Uterus (tissue), 4 donors: ENCODE measurements around the gene FFAR4. TPM values are rescaled to one million over a fixed set of nuclear protein-coding genes. Genes with fewer than 3 reads are reported as not detected.

Source experiments
- DNase-seq, 2 donors: peaks; one replicate each; pipeline ENCODE4 v3.0.0-alpha.2; 2019 to 2020
- H3K27ac ChIP-seq, 2 donors: fragments of 200-600 bp; sonication (generic); 1 replicate in 1 of 2; 2 replicates in 1 of 2; pipeline ENCODE4 v1.5.1; 2016 to 2018
- H3K27me3 ChIP-seq, 2 donors: fragments of 200-600 bp; sonication (generic); one replicate each; pipeline ENCODE4 v1.5.1; 2018 to 2019; ENCODE audit warnings: control low read depth in 1 of 2
- H3K36me3 ChIP-seq, 2 donors: fragments of 200-600 bp; sonication (generic); one replicate each; pipeline ENCODE4 v1.5.1; 2019; ENCODE audit warnings: control low read depth in 1 of 2
- H3K4me1 ChIP-seq, 2 donors: fragments of 200-600 bp; sonication (generic); one replicate each; pipeline ENCODE4 v1.5.1; 2018 to 2019; ENCODE audit warnings: control low read depth in 1 of 2
- H3K4me3 ChIP-seq, 2 donors: fragments of 200-600 bp; sonication (generic); 1 replicate in 1 of 2; 2 replicates in 1 of 2; pipeline ENCODE4 v1.5.1; 2018 to 2019; ENCODE audit warnings: mild to moderate bottlenecking in 1 of 2
- H3K9me3 ChIP-seq, 2 donors: fragments of 200-600 bp; sonication (generic); one replicate each; pipeline ENCODE4 v1.5.1; 2019; ENCODE audit warnings: control low read depth in 1 of 2
- POLR2A ChIP-seq, 2 donors: fragments of 450-650 bp; IDR thresholded peaks; one replicate each; pipeline ENCODE4 v1.6.1; 2016; ENCODE audit warnings: antibody characterized with exemption in 2 of 2, mild to moderate bottlenecking in 1 of 2, moderate library complexity in 1 of 2
- intact Hi-C: fragments of 100-400 bp; cut with DNase I; formaldehyde crosslinking; loops from one replicate; pipeline ENCODE4 v1.15.1; 2023; ENCODE audit warnings: low total_unique reads
- total RNA-seq, 4 donors: library from RNA; depleted of rRNA in 3 of 4; stranded (reverse); fragments of >200 nt in 3 of 4; gene quantifications; one replicate each; pipeline versions ENCODE4 v1.1.0 to v1.2.4, GENCODE V29; 2014 to 2023
- TF ChIP-seq, protein P1 (sequence below), 4 experiments: fragments of 200-600 bp in 2 of 4; fragments of 450-650 bp in 2 of 4; sonication (generic) in 2 of 4; IDR thresholded peaks; one replicate each; pipeline ENCODE4 v1.5.1; 2016 to 2019; ENCODE audit warnings: antibody characterized with exemption in 4 of 4, mild to moderate bottlenecking in 2 of 4, moderate library complexity in 1 of 4
- donor health status: DM: yes; HTN: yes; CAD: no.

Gene FFAR4
- total RNA-seq, 4 donors from 2014 or later: not detected

DNA sequence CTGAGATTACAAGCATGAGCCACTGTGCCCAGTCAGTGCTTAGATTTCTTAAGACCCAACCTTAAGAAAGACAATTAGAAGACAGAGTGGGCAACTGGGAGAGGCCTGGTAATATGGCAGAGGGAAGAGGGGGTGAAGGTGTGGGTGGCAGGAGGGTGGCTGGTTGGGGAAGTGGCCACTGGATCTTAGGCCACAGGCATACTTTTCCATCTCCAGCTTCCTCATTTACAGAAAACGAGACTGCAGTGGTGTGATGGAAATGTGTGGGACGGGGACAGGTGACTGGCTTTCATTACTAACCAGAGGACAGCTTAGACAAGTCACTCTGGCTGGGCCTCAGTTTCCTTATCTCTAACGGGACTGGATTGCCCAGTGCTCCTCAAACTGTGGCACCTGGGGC is 1.0 kb upstream of the FFAR4 start:
- TF ChIP-seq, protein P1, sequence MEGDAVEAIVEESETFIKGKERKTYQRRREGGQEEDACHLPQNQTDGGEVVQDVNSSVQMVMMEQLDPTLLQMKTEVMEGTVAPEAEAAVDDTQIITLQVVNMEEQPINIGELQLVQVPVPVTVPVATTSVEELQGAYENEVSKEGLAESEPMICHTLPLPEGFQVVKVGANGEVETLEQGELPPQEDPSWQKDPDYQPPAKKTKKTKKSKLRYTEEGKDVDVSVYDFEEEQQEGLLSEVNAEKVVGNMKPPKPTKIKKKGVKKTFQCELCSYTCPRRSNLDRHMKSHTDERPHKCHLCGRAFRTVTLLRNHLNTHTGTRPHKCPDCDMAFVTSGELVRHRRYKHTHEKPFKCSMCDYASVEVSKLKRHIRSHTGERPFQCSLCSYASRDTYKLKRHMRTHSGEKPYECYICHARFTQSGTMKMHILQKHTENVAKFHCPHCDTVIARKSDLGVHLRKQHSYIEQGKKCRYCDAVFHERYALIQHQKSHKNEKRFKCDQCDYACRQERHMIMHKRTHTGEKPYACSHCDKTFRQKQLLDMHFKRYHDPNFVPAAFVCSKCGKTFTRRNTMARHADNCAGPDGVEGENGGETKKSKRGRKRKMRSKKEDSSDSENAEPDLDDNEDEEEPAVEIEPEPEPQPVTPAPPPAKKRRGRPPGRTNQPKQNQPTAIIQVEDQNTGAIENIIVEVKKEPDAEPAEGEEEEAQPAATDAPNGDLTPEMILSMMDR (IDR thresholded peaks at IDR 0.05): no peak
- no peak for TF ChIP-seq POLR2A (IDR thresholded peaks at IDR 0.05)
- no peaks in the 10 kb centered on the region for H3K36me3 ChIP-seq
- no peaks in the 10 kb centered on the region for H3K9me3 ChIP-seq
- H3K27ac ChIP-seq: no peak overlapping the region
- intact Hi-C loops: no loop called here
- H3K4me3 ChIP-seq: no peak overlapping the region
- no peak for DNase-seq
- H3K27me3 ChIP-seq: peaks cover 0 to 14% of the 10 kb centered on the region in 2 donors
- no peaks in the 10 kb centered on the region for H3K4me1 ChIP-seq

DNA sequence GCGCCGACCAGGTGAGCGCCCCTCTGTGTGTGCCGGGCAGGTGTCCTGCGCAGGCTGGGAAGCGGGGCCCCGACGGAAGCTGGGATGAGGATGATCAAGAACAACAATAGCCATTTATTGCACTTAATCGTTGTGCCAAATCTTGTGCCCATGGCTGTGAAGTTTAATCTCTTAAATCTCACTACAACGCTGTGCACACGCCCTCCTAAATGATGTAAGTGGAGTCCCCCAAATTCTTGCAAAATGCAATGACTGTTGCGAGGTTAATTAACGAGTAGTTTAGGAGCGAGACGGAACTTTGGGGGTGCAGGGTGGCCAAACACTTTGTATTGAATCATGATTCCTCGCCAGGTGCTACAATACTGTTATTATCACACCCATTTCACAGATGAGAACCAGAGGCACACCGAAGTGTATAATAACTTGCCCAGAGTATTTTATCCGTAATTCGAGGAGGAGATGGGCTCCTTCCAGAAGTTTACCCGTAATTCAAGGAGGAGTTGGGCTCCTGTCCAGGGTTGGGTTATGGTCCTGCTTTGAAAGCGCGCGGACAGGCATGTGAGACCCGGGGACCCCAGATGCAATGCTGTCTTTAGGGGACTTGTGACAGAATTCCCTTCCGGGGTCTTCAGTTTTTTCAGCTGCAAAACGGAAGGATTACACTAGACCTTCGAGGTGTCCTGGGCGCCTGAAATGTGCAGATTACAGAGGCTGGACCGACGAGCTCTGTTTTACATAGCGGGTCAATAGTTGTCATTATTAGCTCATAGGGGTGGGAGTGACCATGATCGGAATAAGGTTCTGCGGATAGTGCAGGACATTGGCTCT is 1.0 kb downstream of the FFAR4 start:
- Histone ChIP-seq H3K27me3 (peaks cover 0 to 14% of the 10 kb centered on the region in 2 donors), H3K9me3 (no peaks in the 10 kb centered on the region), H3K4me1 (no peaks in the 10 kb centered on the region), H3K4me3 (no peak overlapping the region), H3K27ac (no peak overlapping the region), H3K36me3 (no peaks in the 10 kb centered on the region)
- DNase-seq: no peak
- no peak for TF ChIP-seq POLR2A (IDR thresholded peaks at IDR 0.05)
- TF ChIP-seq, protein P1 (IDR thresholded peaks at IDR 0.05): no peak
- intact Hi-C loops: no loop called here

DNA sequence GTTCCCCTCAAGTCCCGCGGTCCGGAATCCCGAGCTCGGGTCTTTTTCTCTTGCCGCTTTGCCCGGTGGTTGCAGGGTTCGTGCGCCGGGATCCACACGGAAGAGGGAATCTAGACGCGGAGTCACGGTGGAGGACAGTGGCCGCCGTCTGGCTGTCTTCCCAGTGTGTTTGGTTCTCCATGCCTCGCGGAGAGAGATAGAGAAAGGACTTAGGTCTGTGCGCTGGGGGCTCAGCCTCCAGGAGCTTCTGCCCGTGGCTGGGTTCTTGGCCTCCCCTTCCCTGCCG is 1.6 kb downstream of the FFAR4 start:
- DNase-seq: no peak
- Histone ChIP-seq H3K36me3 (no peaks in the 10 kb centered on the region), H3K4me3 (no peak overlapping the region), H3K9me3 (no peaks in the 10 kb centered on the region), H3K4me1 (no peaks in the 10 kb centered on the region), H3K27me3 (peaks cover 0 to 14% of the 10 kb centered on the region in 2 donors), H3K27ac (no peak overlapping the region)
- intact Hi-C loops: no loop called here
- no peak for TF ChIP-seq POLR2A (IDR thresholded peaks at IDR 0.05)
- TF ChIP-seq, protein P1 (IDR thresholded peaks at IDR 0.05): no peak

DNA sequence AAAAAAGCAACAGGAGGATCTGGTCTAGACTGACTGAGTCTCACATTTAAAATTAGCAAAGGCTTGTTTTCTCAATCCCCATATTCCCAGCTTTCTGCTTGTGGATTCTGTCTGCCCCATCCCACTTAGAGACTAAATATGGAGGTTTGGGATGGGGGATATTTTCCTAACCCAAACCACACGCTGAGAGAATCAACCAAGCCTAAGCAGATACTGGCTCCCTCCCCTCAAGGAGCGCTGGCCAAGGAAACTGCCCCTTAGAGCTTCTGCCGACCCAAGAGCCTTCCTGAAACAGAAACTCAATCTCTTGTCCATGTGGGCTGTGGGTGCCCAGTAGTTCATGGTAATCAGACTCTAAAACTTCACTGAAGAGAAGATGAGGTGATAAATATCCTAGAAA is 3.9 kb downstream of the FFAR4 start:
- no peak overlapping the region for H3K27ac ChIP-seq
- DNase-seq: no peak
- H3K4me1 ChIP-seq: no peaks in the 10 kb centered on the region
- H3K4me3 ChIP-seq: no peak overlapping the region
- no peaks in the 10 kb centered on the region for H3K9me3 ChIP-seq
- intact Hi-C loops: no loop called here
- H3K36me3 ChIP-seq: no peaks in the 10 kb centered on the region
- H3K27me3 ChIP-seq: peaks cover 0 to 14% of the 10 kb centered on the region in 2 donors
- TF ChIP-seq, protein P1 (IDR thresholded peaks at IDR 0.05): no peak
- no peak for TF ChIP-seq POLR2A (IDR thresholded peaks at IDR 0.05)

DNA sequence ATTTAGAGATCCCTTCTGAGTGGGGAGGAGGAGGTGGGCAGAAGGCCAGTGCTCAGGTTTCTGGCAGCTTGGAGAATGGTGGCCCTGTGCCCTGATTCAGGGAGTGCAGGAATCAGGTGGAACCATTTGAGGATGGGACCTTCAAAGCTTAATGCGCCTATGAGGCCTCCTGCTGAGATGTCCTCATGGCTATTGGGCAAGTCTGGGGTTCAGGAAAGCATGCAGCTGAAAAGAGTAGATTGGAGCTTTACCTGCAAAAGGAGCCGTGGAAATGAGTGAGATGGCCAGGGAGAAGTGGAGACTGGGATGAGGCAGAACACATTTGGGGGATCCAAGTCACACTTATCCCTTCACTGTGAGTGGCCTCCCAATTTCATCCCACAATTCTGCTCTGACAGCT is 6.1 kb downstream of the FFAR4 start:
- Histone ChIP-seq H3K36me3 (no peaks in the 10 kb centered on the region), H3K27ac (no peak overlapping the region), H3K4me3 (no peak overlapping the region), H3K9me3 (no peaks in the 10 kb centered on the region), H3K4me1 (no peaks in the 10 kb centered on the region), H3K27me3 (peaks cover 0 to 2% of the 10 kb centered on the region in 2 donors)
- no peak for TF ChIP-seq POLR2A (IDR thresholded peaks at IDR 0.05)
- TF ChIP-seq, protein P1 (IDR thresholded peaks at IDR 0.05): no peak
- intact Hi-C loops: no loop called here
- no peak for DNase-seq
